Measurements from ENCODE around the gene FAM118B. TPM values are rescaled to one million over a fixed set of nuclear protein-coding genes. Genes with fewer than 3 reads are reported as not detected.

The FAM118B gene
- total and polyA plus RNA-seq, 2 of the 8 experiments (the other 6 are each of a cell fraction or from before 2014, with no cell fraction given) = 25.3 to 48.3 TPM

Small RNA genes within 50 kb of the gene (small RNA-seq; reads per million reads assigned to genes)
- gene AP001893.2 (ENCODE audit: insufficient read depth) (not detected), gene RN7SL351P (ENCODE audit: insufficient read depth) (not detected), gene RNU4-86P (ENCODE audit: insufficient read depth) (not detected)

Other genes with a start within 250 kb of the FAM118B start
- gene CDON, start 148.9 kb upstream of the FAM118B start, total RNA-seq (2021; fragmentation: NEBNext Ultra II Directional; extraction: Animal tissue kit (Norgen Biotek cat#: 25700)) = 32.5 and 32.9 TPM in 2 replicates
- 11.0 and 11.5 TPM in 2 replicates for gene CDON, start 148.9 kb upstream of the FAM118B start, polyA plus RNA-seq (2011; rRNA removed)
- gene RPUSD4, start 132 bp upstream of the FAM118B start, total RNA-seq (2021; fragmentation: NEBNext Ultra II Directional; extraction: Animal tissue kit (Norgen Biotek cat#: 25700)) = 48.2 and 50.7 TPM in 2 replicates
- gene RPUSD4, start 132 bp upstream of the FAM118B start, polyA plus RNA-seq (2011; rRNA removed) = 36.1 and 46.7 TPM in 2 replicates
- 54.3 and 57.6 TPM in 2 replicates for gene SRPRA, start 57.1 kb downstream of the FAM118B start, total RNA-seq (2021; fragmentation: NEBNext Ultra II Directional; extraction: Animal tissue kit (Norgen Biotek cat#: 25700))
- 60.3 and 62.0 TPM in 2 replicates for gene SRPRA, start 57.1 kb downstream of the FAM118B start, polyA plus RNA-seq (2011; rRNA removed)
- 48.5 and 48.8 TPM in 2 replicates for gene FOXRED1, start 57.4 kb downstream of the FAM118B start, total RNA-seq (2021; fragmentation: NEBNext Ultra II Directional; extraction: Animal tissue kit (Norgen Biotek cat#: 25700))
- 99.4 and 110 TPM in 2 replicates for gene FOXRED1, start 57.4 kb downstream of the FAM118B start, polyA plus RNA-seq (2011; rRNA removed)
- gene TIRAP, start 71.3 kb downstream of the FAM118B start, total RNA-seq (2021; fragmentation: NEBNext Ultra II Directional; extraction: Animal tissue kit (Norgen Biotek cat#: 25700)) = 4.5 and 5.3 TPM in 2 replicates
- 5.3 and 5.6 TPM in 2 replicates for gene TIRAP, start 71.3 kb downstream of the FAM118B start, polyA plus RNA-seq (2011; rRNA removed)
- gene DCPS, start 92.3 kb downstream of the FAM118B start, total RNA-seq (2021; fragmentation: NEBNext Ultra II Directional; extraction: Animal tissue kit (Norgen Biotek cat#: 25700)) = 24.6 and 24.8 TPM in 2 replicates
- gene DCPS, start 92.3 kb downstream of the FAM118B start, polyA plus RNA-seq (2011; rRNA removed) = 55.2 and 61.9 TPM in 2 replicates
- 15.6 and 16.0 TPM in 2 replicates for gene ST3GAL4, start 143.9 kb downstream of the FAM118B start, total RNA-seq (2021; fragmentation: NEBNext Ultra II Directional; extraction: Animal tissue kit (Norgen Biotek cat#: 25700))
- 20.0 and 21.0 TPM in 2 replicates for gene ST3GAL4, start 143.9 kb downstream of the FAM118B start, polyA plus RNA-seq (2011; rRNA removed)